HG03439 (cell line): ENCODE data around the gene LSMEM2.
"Not testable (repeated sequence)": the region's sequence is repeated elsewhere in the genome, so short reads cannot be mapped to it uniquely, and the experiment has no call there.

Experiments
- ATAC-seq: cut with Tn5 transposase; IDR thresholded peaks from one replicate; pipeline ENCODE4 v1.9.1; 2021; ENCODE audit warnings: mild to moderate bottlenecking, moderate library complexity; ENCODE audit not compliant: unreplicated experiment

LSMEM2 gene

DNA sequence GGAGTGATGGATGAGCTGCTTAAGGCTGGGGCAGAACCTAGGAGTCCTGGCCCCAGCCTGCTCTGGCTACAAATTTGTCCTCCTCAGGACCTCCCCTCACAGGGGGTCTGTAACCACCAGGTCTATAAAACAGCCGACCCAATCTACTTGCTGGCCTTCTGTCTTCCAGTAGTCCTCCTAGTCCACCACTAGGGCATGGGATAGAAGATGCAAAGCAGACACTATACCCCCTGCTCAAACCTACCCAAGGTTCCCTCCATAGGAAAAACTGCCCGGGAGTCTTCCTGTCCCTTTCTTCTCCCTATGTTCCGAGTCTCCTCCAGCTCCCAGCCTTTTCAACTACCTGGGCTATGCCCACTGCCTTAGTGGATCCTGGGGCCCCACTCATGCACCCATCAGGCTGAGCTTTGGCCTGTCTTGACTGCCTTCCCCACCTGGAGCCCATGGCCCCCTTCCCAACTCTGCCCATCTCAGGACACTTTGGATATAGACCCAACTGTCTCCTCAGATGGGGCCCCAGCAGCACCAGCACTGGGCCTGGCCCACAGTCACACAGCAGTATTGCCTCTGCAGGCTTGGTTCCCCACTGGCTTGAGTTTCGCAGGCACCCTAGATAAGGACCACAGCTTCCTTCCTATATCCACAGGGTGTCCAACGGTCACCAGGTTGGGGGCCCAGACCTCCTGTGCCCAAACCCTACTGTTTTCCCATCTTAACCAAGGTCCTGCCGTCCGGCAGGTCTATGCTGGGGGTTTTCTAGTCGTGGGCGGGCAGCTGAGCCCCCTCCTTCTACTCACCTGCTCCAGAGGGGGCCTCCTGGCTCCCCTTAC, 19.2 kb downstream of the LSMEM2 start:
- ATAC-seq, result no peak

DNA sequence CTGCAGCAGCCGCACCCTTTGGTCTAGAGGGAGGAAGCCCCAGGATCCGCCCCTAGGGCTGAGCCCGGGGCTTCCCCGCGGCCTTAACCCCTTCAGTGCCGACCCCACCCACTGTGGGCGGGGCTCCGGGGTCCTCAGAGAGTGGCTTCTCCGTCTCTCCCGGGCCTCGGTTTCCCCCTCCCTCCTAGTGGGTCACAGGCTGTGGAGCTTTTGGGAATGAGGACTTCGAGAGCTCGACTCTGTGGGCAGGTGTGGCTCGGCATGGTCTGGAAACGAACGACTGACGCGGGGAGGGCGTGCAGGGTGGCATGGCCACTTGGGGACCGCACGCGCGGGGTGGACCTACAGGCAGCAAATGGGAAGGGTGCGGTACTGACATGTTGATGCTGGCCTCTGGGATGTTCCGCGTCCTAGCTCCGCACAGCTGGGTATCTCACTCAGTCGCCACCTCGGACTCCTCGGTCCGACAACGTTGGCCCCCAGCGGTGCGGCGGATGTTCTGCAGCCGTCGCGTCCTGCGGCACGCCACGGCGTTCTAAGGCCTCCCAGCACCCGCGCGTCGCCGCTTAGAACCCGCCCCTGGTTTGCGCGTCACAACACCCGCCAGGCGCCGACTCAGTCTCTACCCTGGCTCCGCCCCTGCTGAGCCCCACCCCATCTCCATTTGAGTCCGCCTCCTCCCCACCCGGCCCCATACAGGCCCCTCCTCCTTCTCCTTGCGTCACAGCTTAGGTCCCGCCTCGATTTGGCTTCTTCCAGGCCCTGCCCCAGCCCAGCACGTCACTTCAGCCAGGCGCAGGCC, 20.1 kb downstream of the LSMEM2 start, which contains the start of the genes HYAL3 and NAA80:
Gene HYAL3, minus strand, starts transcription at position 570 of the 802 bp plus-strand sequence. CDS start 3,803 bp downstream, outside the sequence.
Gene NAA80, minus strand, starts transcription at position 570 of the 802 bp plus-strand sequence. CDS start 1,942 bp downstream, outside the sequence.
- peak; percentile 81 for ATAC-seq

DNA sequence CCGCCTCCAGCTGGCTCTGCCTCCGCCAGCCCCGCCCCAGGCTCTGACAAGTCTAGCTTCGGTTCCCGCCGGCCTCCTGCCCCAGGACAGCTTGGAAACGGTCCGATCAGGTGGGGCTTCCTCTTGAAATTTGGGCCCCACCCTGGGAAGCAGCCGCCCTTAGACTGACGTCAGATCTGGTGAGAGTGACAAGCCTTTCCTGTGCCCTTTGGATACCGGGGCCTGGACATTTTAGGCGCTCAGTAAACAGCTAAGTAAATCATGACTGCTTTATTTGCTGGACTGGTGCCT, 20.7 kb downstream of the LSMEM2 start:
- no peak for ATAC-seq

DNA sequence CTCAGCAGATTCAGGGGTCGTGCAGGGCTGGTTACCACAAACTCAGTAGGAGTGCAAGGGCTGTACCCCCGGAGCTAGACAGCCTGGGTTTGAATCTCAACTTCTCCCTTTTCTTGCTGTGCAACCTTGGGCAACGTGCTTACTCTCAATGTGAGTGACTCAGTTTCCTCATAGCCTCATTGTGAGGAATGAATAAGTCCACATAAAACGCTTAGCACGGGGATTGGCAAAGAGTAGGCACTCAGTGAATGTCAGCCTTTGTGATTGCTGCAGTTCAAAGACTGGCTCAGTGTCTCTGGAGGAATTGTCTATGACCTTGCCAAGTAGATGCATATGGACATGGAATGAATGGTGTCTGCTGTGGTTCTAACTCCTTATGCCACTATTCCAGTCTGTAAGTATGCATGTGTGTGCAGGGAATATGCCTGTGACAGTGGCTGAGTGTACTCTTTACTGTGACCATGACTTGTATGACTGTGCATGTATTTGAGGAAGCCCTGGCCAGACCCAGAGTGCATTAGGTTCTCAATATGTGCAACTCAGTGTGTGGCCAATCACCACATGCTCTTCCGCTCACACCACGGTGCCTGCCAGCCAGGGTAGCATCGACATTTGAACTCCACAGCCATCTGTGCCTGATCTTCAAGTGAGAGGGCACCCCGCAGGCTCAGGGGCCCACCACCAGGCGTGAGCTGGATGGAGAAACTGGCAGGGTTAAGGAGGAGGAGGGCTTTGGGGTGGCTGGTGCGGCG, 21.2 kb downstream of the LSMEM2 start:
- no peak for ATAC-seq

DNA sequence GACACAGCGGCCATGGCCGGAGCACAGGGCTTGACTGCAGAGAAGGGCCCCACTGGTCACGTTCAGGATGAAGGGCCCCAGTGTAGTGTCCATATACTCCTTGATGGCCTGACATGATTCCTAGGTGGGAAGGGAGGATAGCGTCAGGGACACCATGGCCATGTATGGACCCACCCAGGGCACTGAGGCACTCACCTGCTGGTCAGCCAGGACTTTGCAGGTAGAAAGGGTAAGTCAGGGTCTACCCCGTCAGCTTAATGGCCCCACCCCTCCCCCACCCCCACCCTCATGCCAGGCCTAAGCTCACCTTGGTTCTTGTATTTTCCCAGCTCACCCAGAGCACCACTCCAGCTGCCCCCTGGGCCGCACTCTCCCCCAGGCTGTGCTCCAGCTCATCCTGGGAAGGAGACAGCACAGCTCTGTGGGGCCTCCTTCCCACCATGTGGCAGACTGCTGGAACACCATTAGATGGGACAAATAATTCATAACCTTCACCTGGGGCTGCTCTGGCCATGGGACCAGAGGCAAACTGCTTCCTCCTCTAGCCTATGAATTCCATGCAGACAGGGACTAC, 21.9 kb downstream of the LSMEM2 start:
- ATAC-seq, result no peak

DNA sequence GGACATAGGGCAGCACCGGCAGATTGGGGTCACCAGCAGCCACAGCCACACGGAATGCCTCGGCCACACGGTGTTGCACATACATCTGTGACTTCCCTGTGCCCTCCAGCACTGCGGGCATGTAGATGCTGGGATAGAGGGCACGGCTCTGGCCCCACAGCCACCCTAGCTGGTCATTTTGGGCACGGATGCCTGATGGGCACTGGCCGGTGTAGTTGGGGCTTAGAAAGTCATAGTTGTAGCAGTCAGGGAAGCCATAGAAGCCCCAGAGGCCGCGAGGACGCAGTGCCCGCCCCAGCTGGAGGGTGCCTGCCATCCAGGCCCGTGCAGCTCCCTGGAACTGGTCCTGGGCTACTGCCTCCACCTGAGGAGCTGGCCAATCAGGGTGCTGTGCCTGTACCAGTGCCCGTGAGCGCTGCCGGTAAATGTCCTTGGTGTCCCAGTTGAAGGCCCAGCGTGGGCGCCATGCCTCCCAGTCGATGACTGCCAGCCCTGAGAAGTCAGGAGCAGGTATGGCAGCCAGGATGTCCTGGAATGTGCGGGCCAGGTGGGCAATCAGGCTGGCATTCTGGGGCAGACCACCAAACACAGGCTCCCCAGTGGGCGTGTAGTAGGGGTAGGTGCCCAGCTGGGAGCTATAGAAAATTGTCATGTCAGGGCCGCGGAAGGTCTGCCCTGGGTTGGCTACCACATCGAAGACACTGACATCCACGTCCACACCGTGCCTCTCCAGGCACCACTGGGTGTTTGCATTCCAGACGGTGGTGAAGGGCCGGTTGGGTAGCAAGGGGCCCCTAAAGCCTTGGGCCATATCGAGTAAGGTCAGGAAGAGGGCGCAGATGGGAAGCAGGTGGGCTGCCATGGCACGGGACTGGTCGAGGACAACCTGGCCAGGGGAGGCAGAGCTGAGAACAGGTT, 23.5 kb downstream of the LSMEM2 start:
- no peak for ATAC-seq

DNA sequence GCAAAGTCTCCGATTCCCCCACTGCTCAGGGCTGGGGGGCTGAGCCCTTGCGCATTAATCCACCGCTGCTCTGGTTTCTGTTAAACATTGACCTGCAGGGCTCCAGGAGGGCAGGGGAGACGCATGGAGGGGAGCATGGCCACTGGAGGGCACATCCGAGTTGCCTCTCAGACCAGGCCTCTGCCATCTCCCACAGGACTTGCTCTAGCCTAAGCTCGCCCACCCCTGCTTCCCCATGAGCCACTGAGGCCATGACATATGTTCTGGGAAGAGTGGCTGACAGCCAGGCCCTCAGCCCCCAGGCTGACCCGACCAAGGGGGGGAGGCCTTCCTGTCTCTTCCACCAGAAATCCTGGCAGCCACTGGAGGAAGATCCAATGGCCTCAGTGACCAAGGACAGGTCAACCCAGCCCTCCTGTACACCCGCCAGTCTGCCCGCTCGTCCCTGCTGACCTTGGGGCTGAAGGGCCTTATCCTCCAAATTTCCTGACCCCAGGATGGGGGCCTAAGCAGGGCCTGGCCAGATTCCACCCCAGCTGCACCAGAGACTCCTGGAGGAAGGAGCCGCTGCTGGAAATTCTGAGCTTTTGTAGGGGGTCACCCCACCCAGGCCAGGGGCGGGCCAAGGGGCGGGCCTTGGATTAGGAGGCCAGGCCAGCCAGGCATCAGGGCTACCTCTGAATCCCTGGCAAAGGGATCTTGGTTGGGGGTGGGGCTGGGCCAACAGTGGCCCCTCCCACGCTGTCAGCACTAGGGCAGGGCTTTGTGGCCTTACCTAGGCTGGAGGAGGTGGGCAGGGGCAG, 24.3 kb downstream of the LSMEM2 start, which contains the start of gene HYAL1:
Gene HYAL1, minus strand, starts transcription at position 562 of the 803 bp plus-strand sequence. CDS start 618 bp downstream, outside the sequence.
- ATAC-seq, result no peak

DNA sequence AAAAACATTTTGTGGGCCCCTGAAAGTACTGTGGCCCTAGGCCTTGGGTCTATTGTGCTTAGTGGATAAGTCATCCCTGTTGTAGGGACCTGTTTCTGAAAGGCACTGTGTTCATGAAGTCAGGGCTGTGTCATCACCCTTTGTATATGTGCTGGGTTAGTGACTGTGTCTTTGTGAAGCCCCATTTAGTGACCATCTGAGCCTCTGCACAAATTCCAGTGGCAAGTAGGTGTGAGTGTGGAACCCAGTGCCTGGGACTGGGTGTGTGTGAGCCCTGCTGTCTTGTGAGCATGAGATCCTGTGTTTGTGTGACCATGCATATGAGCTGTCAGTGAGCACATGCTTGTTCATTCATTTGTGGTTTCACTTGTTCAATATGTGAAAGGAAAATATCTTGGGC, 25.7 kb downstream of the LSMEM2 start:
- no peak for ATAC-seq

DNA sequence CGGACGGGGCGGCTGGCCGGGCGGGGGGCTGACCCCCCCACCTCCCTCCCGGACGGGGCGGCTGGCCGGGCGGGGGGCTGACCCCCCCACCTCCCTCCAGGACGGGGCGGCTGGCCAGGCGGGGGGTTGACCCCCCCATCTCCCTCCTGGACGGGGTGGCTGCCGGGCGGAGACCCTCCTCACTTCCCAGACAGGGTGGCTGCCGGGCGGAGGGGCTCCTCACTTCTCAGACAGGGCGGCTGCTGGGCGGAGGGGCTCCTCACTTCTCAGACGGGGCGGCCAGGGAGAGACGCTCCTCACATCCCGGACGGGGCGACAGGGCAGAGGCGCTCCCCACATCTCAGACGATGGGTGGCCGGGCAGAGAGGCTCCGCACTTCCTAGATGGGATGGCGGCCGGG, 33.2 kb downstream of the LSMEM2 start:
- ATAC-seq, result not testable (repeated sequence)

DNA sequence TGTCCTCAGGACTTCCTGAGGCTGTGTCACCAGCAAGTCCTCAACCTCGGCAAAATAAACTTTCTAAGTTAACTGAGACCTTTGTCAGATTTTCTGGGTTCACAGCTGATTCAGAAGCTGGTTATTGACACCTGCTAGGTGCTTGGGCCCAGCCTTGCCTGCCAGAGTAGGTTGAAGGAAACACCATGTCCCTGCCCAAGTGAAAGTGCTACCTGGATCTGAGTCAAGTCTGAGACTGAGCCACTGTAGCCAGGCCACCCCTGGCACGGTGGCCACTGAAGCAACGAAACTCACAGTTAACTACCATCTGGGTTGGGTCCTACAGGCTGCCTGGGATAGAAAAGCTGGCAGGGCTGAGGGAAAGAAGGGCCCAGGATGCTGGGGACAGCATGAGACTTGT, 35.5 kb downstream of the LSMEM2 start:
- no peak for ATAC-seq

DNA sequence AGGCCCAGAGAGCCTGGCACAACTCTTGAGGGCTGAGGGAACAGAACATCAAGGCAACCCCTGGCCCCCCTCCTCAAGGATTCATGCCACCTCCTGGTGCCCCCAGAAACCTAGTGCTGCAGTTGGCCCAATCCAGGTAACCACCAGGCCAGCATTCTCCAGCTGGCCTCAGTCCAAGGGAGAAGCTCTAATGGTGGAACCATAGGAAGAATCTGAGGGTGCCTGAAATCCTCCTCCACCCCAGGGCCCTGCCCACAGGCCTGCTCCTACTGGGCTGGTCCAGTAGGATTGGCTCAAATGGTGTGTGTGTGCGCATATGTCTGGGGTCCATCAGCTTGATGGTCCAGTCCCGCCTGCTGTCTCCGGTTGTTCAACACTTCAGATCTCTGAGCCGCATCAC, 35.9 kb downstream of the LSMEM2 start:
- no peak for ATAC-seq

DNA sequence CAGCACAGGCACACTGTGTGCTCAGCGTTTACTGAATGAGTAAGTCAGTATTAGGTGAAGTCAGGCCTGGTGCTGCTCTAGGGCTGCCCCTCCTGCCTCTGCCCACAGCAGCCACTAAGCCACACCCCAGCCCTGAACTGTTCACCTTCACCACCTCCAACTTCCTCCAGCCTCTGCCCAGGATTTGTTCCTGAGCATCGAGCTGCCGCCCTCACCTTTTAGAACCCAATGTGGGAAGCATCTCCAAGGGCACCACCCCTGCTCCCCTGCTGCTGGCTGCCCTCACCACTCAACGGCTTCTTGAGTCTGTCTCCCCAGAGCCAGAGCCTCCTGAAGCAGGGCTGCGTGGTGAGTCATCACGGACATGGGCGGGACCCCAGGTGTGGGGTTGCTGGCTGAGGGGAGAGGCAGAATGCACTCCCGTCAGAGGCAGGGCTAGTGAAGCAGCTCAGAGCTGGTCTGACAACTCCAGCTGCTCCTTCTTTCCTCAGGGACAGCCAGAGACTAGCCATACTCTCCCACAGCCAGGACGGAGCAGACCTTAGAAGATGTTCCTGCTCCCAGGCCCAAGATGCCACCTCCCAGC, 37.9 kb downstream of the LSMEM2 start:
- ATAC-seq, result no peak

DNA sequence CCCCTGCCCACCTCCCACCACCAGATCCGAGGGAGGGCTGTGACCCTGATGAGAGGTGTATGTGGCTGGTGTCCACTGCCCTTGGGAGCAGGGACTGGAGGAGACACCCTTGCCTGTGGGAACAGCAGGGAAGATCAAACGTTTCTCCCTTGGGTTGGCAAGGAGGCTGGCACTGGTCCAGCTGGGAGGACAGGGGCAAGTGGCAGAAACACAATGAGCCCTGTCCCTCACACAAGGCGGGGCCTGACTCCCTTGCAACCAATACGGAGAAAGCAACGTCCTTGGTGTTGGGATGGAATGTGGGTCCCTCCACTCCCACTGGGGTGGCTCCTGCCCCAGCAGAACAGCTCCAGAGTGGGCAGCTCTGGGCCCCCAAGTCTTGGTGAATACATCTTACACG, 38.4 kb downstream of the LSMEM2 start:
- no peak for ATAC-seq

DNA sequence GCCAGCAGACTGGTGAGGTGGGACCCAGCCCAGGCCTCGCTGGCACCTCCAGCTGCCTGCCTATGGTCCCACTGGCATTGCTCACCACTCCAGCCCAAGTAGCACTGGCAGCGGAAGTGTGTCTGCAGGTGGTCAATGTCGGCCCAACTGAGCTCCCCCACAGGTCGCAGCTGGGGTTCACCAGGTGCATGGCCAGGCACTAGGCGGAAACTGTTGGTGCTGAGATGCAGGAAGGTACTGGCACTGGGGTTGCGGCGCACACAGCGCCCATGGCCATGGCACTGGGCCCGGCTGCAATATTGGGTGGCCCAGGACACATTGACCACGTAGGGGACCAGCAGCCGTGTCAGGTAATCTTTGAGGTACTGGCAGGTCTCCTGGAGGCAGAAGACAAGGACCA, 39.3 kb downstream of the LSMEM2 start:
- no peak for ATAC-seq

DNA sequence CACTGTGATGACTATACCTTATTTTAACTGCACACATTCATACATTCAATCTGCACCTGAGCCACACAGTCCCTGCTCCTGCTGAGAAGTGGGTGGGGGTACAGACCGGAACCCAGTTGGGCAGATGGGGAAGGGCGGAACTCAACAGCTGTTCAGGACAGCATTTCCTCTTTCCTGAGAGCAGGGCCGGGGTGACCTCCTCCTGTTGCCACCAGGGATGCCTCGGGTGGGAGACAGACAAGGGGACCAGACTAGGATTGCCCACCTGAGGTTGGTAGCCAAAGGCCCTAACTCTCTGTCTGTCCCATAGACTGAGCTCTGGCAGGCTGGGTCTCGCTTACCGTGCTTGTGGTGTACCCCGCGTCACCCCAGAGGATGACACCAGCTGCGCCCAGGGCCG, 39.7 kb downstream of the LSMEM2 start:
- no peak for ATAC-seq

DNA sequence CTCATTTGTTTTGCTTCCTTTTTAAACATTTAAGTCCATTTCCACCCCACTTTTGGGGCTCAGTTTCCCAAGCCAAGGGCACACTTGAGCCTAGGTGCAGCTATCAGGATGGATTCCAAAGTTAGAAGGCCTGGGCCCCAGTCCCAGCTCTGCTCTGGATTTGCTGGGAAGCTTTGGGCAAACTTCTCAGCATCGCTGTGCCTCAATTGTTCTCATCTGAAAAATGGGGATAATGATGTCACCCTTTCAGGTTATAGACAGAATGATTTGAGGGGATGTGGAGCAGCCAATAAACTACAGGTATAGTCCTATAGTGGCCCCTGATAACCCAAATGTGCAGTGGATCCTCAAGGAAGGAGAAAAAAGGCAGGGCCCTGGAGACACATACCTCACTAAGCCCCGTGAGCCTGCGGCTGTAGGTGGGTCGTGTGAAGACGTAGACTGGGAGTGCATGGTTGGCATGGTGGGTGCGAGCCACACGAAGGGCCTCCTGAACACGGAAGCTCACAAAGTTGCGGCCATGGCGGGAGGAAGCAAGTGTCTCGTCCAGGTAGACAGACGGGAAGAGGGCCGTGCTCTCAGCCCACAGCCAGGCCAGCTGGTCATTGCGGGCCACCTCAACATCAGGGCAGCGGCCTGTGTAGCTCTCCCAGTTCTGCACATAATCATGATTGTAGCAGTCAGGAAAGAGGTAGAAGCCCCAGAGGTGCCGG, 40.5 kb downstream of the LSMEM2 start:
- ATAC-seq, result no peak

DNA sequence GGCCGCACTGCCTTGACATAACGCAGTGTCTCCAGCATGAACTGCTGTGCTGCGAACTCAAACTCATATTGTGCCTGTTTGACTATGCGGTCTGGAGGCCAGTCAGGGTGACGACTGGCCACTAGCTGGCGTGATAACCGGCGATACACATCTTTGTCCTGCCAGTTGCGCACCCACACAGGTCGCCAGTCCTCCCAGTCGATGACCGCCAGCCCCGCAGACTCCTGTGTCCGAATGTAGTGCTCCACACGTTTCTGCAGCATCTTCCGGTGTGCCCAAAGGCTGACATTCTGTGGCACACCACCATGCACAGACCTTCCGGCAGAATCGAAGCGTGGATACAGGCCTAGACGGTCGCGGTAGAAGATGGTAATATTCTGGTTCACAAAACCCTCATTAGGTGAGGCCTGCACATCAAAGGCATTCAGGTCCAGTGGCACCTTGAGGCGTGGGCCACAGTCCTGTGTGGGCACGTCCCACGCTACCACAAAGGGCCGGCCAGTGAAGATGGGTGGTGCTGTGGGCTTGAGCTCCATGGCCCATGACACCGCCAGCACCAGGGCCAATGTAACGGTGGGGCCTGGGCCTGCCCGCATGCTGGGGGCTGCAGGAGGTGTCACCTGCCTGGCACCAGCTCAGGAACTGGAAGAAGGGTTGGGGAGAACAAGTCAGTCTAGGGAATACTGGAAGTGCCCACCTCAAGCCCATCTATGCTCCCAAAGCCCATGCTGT, 41.2 kb downstream of the LSMEM2 start:
- ATAC-seq, result no peak
